Calu3 (cell line): ENCODE results near the gene TMBIM1. TPM values are rescaled to one million over a fixed set of nuclear protein-coding genes. Genes with fewer than 3 reads are reported as not detected.

ENCODE experiments used
- BruUV-seq: library from RNA; stranded (reverse); fragments of 400-500 nt; replicated peaks from 2 replicates; lab custom pipeline; 2021; lab: Mats Ljungman, UMichigan
- CTCF ChIA-PET: fragments of 300-600 bp; sonication (Branson Sonifier 250); formaldehyde crosslinking; loops from one replicate; lab custom pipeline; 2022; ENCODE audit warnings: antibody characterized with exemption; lab: Charles Lee
- DNase-seq: peaks from one replicate; pipeline ENCODE4 v3.0.0; 2022
- H3K27ac Mint-ChIP-seq: one replicate; pipeline ENCODE4 v1.8.0; 2022; ENCODE audit warnings: mixed read lengths; ENCODE audit not compliant: unreplicated experiment
- H3K27me3 Mint-ChIP-seq: one replicate; pipeline ENCODE4 v1.8.0; 2022; ENCODE audit warnings: mixed read lengths; ENCODE audit not compliant: unreplicated experiment
- H3K36me3 Mint-ChIP-seq: one replicate; pipeline ENCODE4 v1.8.0; 2022; ENCODE audit warnings: mild to moderate bottlenecking, moderate library complexity, mixed read lengths; ENCODE audit not compliant: insufficient read depth, unreplicated experiment
- H3K4me1 Mint-ChIP-seq: one replicate; pipeline ENCODE4 v1.8.0; 2022; ENCODE audit warnings: mild to moderate bottlenecking, low read depth, mixed read lengths; ENCODE audit not compliant: unreplicated experiment
- H3K4me3 Mint-ChIP-seq: one replicate; pipeline ENCODE4 v1.8.0; 2022; ENCODE audit warnings: mild to moderate bottlenecking, low read depth, moderate library complexity, mixed read lengths; ENCODE audit not compliant: unreplicated experiment
- H3K9me3 Mint-ChIP-seq: one replicate; pipeline ENCODE4 v1.8.0; 2022; ENCODE audit warnings: low read depth, mixed read lengths; ENCODE audit not compliant: unreplicated experiment
- CTCF ChIP-seq: fragments of 200-600 bp; IDR thresholded peaks from one replicate; pipeline ENCODE4 v1.8.0; 2022; ENCODE audit warnings: antibody characterized with exemption; ENCODE audit not compliant: unreplicated experiment
- intact Hi-C: fragments of 100-400 bp; cut with micrococcal nuclease; formaldehyde crosslinking; loops from one replicate; pipeline ENCODE4 v1.10.0; 2022; ENCODE audit not compliant: unreplicated experiment
- total RNA-seq: library from RNA; stranded (reverse); gene quantifications from 2 replicates; pipeline ENCODE4 v1.2.3, GENCODE V29; 2022

TMBIM1 gene
- total RNA-seq, 1 experiment from 2014 or later: 229 TPM

- H3K4me3 Mint-ChIP-seq: no peak overlapping the region
- BruUV-seq: no TSS peak
- H3K4me1 Mint-ChIP-seq: peaks cover 65% of the 10 kb centered on the region
- CTCF ChIA-PET: interaction anchor here (0.5 to 1.7 kb wide), 3 partner anchors 24 to 98 kb away, joined by 3 to 11 read pairs (median 3); partner anchors contain the start of gene CATIP
- H3K9me3 Mint-ChIP-seq: no peaks in the 10 kb centered on the region
- H3K27me3 Mint-ChIP-seq: no peaks in the 10 kb centered on the region
- intact Hi-C loops: no loop called here
- no peak for DNase-seq
- H3K36me3 Mint-ChIP-seq: peaks cover 42% of the 10 kb centered on the region
- peak overlapping the region; percentile 55 for H3K27ac Mint-ChIP-seq
- no peak for TF ChIP-seq CTCF
These were observed 3.9 kb upstream of the TMBIM1 start for GRCh38 chr2:218296200-218296599.

GRCh38 chr2:218295029-218295428, 2.7 kb upstream of the TMBIM1 start:
- DNase-seq: no peak
- TF ChIP-seq CTCF: no peak
- Mint-ChIP-seq H3K4me3 (peak overlapping the region; percentile 57), H3K9me3 (no peaks in the 10 kb centered on the region), H3K36me3 (peaks cover 52% of the 10 kb centered on the region), H3K27ac (peak overlapping the region; percentile 98), H3K4me1 (peaks cover 76% of the 10 kb centered on the region), H3K27me3 (no peaks in the 10 kb centered on the region)
- BruUV-seq: no TSS peak
- CTCF ChIA-PET: interaction anchor here (1.4 to 1.6 kb wide), 2 partner anchors 22 to 101 kb away, joined by 5 to 8 read pairs; no protein-coding TSS in a partner anchor
- intact Hi-C loops: no loop called here

- DNase-seq: no peak
- peaks cover 57% of the 10 kb centered on the region for H3K36me3 Mint-ChIP-seq
- H3K4me3 Mint-ChIP-seq: peak overlapping the region; percentile 57
- H3K27ac Mint-ChIP-seq: peak overlapping the region; percentile 98
- no peaks in the 10 kb centered on the region for H3K27me3 Mint-ChIP-seq
- no peaks in the 10 kb centered on the region for H3K9me3 Mint-ChIP-seq
- intact Hi-C loops: no loop called here
- no TSS peak for BruUV-seq
- H3K4me1 Mint-ChIP-seq: peaks cover 79% of the 10 kb centered on the region
- CTCF ChIA-PET: interaction anchor here (1.4 to 1.6 kb wide), 2 partner anchors 21 to 102 kb away, joined by 5 to 8 read pairs; no protein-coding TSS in a partner anchor
- TF ChIP-seq CTCF: no peak
These were observed 2.2 kb upstream of the TMBIM1 start for GRCh38 chr2:218294430-218295022.

GRCh38 chr2:218293715-218294429, 1.6 kb upstream of the TMBIM1 start:
- Mint-ChIP-seq H3K4me3 (peak overlapping the region; percentile 57), H3K4me1 (peaks cover 80% of the 10 kb centered on the region), H3K9me3 (no peaks in the 10 kb centered on the region), H3K27me3 (no peaks in the 10 kb centered on the region), H3K27ac (peak overlapping the region; percentile 98), H3K36me3 (peaks cover 64% of the 10 kb centered on the region)
- CTCF ChIA-PET: interaction anchor here (0.9 to 2.1 kb wide), 8 partner anchors 10 to 103 kb away, joined by 3 to 8 read pairs (median 5); partner anchors contain the start of genes AAMP and PNKD
- intact Hi-C loops: no loop called here
- TF ChIP-seq CTCF: no peak
- no peak for DNase-seq
- no TSS peak for BruUV-seq
